GM18517 (cell line): ENCODE measurements around the gene C22orf31.

Experiments
- ATAC-seq: cut with Tn5 transposase; IDR thresholded peaks from one replicate; pipeline ENCODE4 v1.9.1; 2021; ENCODE audit warnings: mild to moderate bottlenecking, moderate library complexity; ENCODE audit not compliant: unreplicated experiment

C22orf31 gene

GRCh38 chr22:29081517-29082236 is 20.0 kb upstream of the C22orf31 start:
- ATAC-seq, result no peak

- no peak for ATAC-seq
Observed at GRCh38 chr22:29080106-29080975, 18.7 kb upstream of the C22orf31 start.

GRCh38 chr22:29079218-29079901 is 17.7 kb upstream of the C22orf31 start:
- ATAC-seq, result no peak

- no peak for ATAC-seq
Observed at GRCh38 chr22:29078869-29079207, 17.2 kb upstream of the C22orf31 start.

GRCh38 chr22:29078036-29078868 is 16.6 kb upstream of the C22orf31 start:
- ATAC-seq, result no peak

- ATAC-seq, result no peak
Observed at GRCh38 chr22:29074276-29074772, 12.7 kb upstream of the C22orf31 start.

GRCh38 chr22:29073618-29074275 is 12.1 kb upstream of the C22orf31 start:
- ATAC-seq, result no peak

- no peak for ATAC-seq
Observed at GRCh38 chr22:29072979-29073617, 11.5 kb upstream of the C22orf31 start, which contains the start of gene KREMEN1. Gene KREMEN1 (plus strand): TSS chr22:29073035. CDS start chr22:29073131, 96 bp downstream.

GRCh38 chr22:29072193-29072978 is 10.8 kb upstream of the C22orf31 start:
- ATAC-seq, result peak; percentile 74

GRCh38 chr22:29071261-29072045 is 9.8 kb upstream of the C22orf31 start:
- no peak for ATAC-seq

GRCh38 chr22:29070490-29070889 is 8.9 kb upstream of the C22orf31 start:
- no peak for ATAC-seq

- no peak for ATAC-seq
Observed at GRCh38 chr22:29069463-29069862, 7.8 kb upstream of the C22orf31 start.

- no peak for ATAC-seq
Observed at GRCh38 chr22:29065468-29066190, 4.0 kb upstream of the C22orf31 start.

- no peak for ATAC-seq
Observed at GRCh38 chr22:29062286-29062821, 723 bp upstream of the C22orf31 start.

- ATAC-seq, result no peak
Observed at GRCh38 chr22:29060931-29061330, 700 bp downstream of the C22orf31 start.

- no peak for ATAC-seq
Observed at GRCh38 chr22:29060251-29060869, 1.3 kb downstream of the C22orf31 start.
